Panc1 (cell line): ENCODE data around the gene SSBP3. TPM values are rescaled to one million over a fixed set of nuclear protein-coding genes. Genes with fewer than 3 reads are reported as not detected.

Experiments
- ATAC-seq: fragments of 200-7000 bp; cut with Tn5 transposase; 2 replicates; pipeline ENCODE4 v1.9.1; 2020; ENCODE audit warnings: mild to moderate bottlenecking, moderate library complexity
- BruUV-seq: library from RNA; stranded (reverse); fragments of 400-500 nt; replicated peaks from 2 replicates; lab custom pipeline; 2021; lab: Mats Ljungman, UMichigan
- CTCF ChIA-PET: fragments of 300-600 bp; sonication (Branson Sonifier 250); formaldehyde crosslinking; loops from one replicate; lab custom pipeline; 2022; ENCODE audit warnings: antibody characterized with exemption; lab: Charles Lee
- POLR2A ChIA-PET: fragments of 300-600 bp; sonication (Branson Sonifier 250); formaldehyde crosslinking; loops from one replicate; lab custom pipeline; 2022; ENCODE audit warnings: antibody characterized with exemption; lab: Charles Lee
- DNase-seq: peaks from one replicate; pipeline ENCODE4 v3.0.0-alpha.2; 2010; ENCODE audit warnings: low read depth, low spot score
- H3K27ac ChIP-seq: 2 replicates; pipeline ENCODE4 v1.5.1; 2011; ENCODE audit warnings: mild to moderate bottlenecking, low read length, inconsistent platforms
- H3K27me3 ChIP-seq: fragments of 200-500 bp; sonication (Bioruptor generic); 2 replicates; pipeline ENCODE4 v1.6.0; 2014; ENCODE audit warnings: low read length, inconsistent platforms; ENCODE audit not compliant: control insufficient read depth, insufficient read depth
- H3K36me3 ChIP-seq: fragments of 200-500 bp; sonication (Bioruptor generic); 2 replicates; pipeline ENCODE4 v1.5.1; 2014; ENCODE audit warnings: inconsistent platforms, mild to moderate bottlenecking, low read length, moderate library complexity; ENCODE audit not compliant: control insufficient read depth, insufficient read depth
- H3K4me1 ChIP-seq: 2 replicates; pipeline ENCODE4 v1.5.1; 2011; ENCODE audit warnings: inconsistent platforms, mild to moderate bottlenecking, low read length, moderate library complexity; ENCODE audit not compliant: control insufficient read depth, insufficient read depth
- H3K4me3 ChIP-seq, 2 experiments: 2 replicates each; pipeline ENCODE4 v1.5.1; 2011 to 2012; ENCODE audit warnings: low read depth in 2 of 2, low read length in 2 of 2, mild to moderate bottlenecking in 2 of 2, inconsistent platforms in 1 of 2, moderate library complexity in 1 of 2
- H3K9me3 ChIP-seq: fragments of 200-500 bp; sonication (Bioruptor generic); 2 replicates; pipeline ENCODE4 v1.5.1; 2014; ENCODE audit warnings: low read depth, mild to moderate bottlenecking, inconsistent platforms, low read length, moderate library complexity; ENCODE audit not compliant: control insufficient read depth, insufficient read depth
- POLR2AphosphoS5 ChIP-seq: IDR thresholded peaks from 2 replicates; pipeline ENCODE4 v1.6.1; 2012; ENCODE audit warnings: mild to moderate bottlenecking, low read depth, low read length, moderate library complexity
- SIN3A ChIP-seq: IDR thresholded peaks from 2 replicates; pipeline ENCODE4 v1.6.1; 2012; ENCODE audit warnings: low read depth, mild to moderate bottlenecking, low read length, moderate library complexity, borderline replicate concordance; ENCODE audit not compliant: insufficient read depth
- TCF7L2 ChIP-seq: IDR thresholded peaks from 2 replicates; pipeline ENCODE4 v1.6.1; 2011; ENCODE audit warnings: mild to moderate bottlenecking, low read depth, low read length, inconsistent platforms
- in situ Hi-C: cut with HindIII; loops from 2 replicates; pipeline ENCODE4 v1.10.0; 2016; ENCODE audit warnings: low sequenced_read_pairs, low pct_unique_long_range_greater_than_20kb
- intact Hi-C: fragments of 100-400 bp; cut with micrococcal nuclease; formaldehyde crosslinking; loops from one replicate; pipeline ENCODE4 v1.10.0; 2022; ENCODE audit not compliant: unreplicated experiment
- total RNA-seq: library from RNA; stranded (reverse); gene quantifications from one replicate; pipeline ENCODE4 v1.2.1, GENCODE V29; 2021; ENCODE audit not compliant: unreplicated experiment
- TF ChIP-seq, protein P1 (sequence below): fragments of 450-650 bp; IDR thresholded peaks from 2 replicates; pipeline ENCODE4 v1.5.1; 2017; ENCODE audit warnings: mild to moderate bottlenecking
- TF ChIP-seq, protein P2 (sequence below), 2 experiments: IDR thresholded peaks; 2 replicates each; pipeline ENCODE4 v1.6.1; 2011 to 2012; ENCODE audit warnings: low read depth in 2 of 2, control low read depth in 1 of 2, low read length in 1 of 2, mild to moderate bottlenecking in 1 of 2, moderate library complexity in 1 of 2; ENCODE audit not compliant: insufficient read depth in 1 of 2

Gene SSBP3
- total RNA-seq, 1 experiment from 2014 or later: 22.5 TPM

- no peak for ATAC-seq
- no peaks in the 10 kb centered on the region for H3K9me3 ChIP-seq
- H3K4me1 ChIP-seq: no peaks in the 10 kb centered on the region; the same call in 1 of the 2 replicates
- intact Hi-C loops (no loop called here), in situ Hi-C loops (no loop called here)
- BruUV-seq: no TSS peak
- no peaks in the 10 kb centered on the region for H3K27me3 ChIP-seq
- ChIA-PET CTCF (no interaction called here), POLR2A (no interaction called here)
- DNase-seq: no peak
- no peak for TF ChIP-seq POLR2AphosphoS5
- no peaks in the 10 kb centered on the region for H3K36me3 ChIP-seq
- no peak overlapping the region for H3K27ac ChIP-seq
- H3K4me3 ChIP-seq: no peak overlapping the region
Measured at GRCh38 chr1:54335755-54336108, 70.5 kb downstream of the SSBP3 start.

DNA sequence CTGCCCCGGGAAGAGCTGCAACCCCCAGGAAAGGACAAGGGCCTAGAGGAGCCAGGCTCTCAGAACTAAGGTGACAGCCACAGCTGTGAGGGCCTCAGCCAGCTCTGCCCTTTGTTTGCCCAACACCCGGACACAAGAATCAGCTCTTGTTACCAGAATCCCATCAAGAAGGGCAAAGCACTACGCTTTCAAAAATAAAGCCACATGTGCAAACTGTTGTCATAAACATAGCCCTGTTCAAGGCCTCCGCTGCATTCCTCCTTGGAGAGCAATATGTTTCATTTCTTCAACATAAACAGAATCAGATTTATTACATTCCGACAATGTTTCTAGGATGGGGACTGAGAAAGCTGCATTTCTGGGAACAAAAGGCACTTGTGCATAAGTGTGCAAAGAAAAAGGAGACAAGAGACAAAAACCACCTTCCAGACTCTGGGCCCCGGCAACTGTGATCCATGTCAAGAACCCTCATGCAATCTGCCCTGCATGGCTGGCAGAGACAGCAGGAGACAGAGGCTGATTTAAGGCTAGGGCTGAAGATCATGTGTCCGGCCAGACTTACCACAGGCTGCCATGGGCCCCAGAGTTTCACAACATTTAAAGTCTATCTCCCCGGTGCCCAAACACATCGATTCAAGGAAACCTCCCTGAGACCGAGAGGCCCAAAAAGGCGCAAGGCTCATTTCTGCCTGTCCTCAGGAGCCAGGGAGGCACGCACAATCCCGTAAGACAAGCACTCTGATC, 71.0 kb downstream of the SSBP3 start:
- Histone ChIP-seq H3K27me3 (no peaks in the 10 kb centered on the region), H3K4me1 (no peaks in the 10 kb centered on the region; the same call in 1 of the 2 replicates), H3K27ac (no peak overlapping the region), H3K4me3 (no peak overlapping the region), H3K36me3 (no peaks in the 10 kb centered on the region), H3K9me3 (no peaks in the 10 kb centered on the region)
- DNase-seq: no peak
- intact Hi-C loops: no loop called here
- in situ Hi-C loops: no loop called here
- ChIA-PET POLR2A (interaction anchor here (0.5 kb wide), 1 partner anchor 157 kb away, joined by 4 read pairs; no protein-coding TSS in a partner anchor), CTCF (no interaction called here)
- ATAC-seq: no peak
- no TSS peak for BruUV-seq
- TF ChIP-seq TCF7L2 (no peak), POLR2AphosphoS5 (no peak), SIN3A (no peak)
- TF ChIP-seq, protein P1, sequence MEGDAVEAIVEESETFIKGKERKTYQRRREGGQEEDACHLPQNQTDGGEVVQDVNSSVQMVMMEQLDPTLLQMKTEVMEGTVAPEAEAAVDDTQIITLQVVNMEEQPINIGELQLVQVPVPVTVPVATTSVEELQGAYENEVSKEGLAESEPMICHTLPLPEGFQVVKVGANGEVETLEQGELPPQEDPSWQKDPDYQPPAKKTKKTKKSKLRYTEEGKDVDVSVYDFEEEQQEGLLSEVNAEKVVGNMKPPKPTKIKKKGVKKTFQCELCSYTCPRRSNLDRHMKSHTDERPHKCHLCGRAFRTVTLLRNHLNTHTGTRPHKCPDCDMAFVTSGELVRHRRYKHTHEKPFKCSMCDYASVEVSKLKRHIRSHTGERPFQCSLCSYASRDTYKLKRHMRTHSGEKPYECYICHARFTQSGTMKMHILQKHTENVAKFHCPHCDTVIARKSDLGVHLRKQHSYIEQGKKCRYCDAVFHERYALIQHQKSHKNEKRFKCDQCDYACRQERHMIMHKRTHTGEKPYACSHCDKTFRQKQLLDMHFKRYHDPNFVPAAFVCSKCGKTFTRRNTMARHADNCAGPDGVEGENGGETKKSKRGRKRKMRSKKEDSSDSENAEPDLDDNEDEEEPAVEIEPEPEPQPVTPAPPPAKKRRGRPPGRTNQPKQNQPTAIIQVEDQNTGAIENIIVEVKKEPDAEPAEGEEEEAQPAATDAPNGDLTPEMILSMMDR: no peak
- TF ChIP-seq, protein P2, sequence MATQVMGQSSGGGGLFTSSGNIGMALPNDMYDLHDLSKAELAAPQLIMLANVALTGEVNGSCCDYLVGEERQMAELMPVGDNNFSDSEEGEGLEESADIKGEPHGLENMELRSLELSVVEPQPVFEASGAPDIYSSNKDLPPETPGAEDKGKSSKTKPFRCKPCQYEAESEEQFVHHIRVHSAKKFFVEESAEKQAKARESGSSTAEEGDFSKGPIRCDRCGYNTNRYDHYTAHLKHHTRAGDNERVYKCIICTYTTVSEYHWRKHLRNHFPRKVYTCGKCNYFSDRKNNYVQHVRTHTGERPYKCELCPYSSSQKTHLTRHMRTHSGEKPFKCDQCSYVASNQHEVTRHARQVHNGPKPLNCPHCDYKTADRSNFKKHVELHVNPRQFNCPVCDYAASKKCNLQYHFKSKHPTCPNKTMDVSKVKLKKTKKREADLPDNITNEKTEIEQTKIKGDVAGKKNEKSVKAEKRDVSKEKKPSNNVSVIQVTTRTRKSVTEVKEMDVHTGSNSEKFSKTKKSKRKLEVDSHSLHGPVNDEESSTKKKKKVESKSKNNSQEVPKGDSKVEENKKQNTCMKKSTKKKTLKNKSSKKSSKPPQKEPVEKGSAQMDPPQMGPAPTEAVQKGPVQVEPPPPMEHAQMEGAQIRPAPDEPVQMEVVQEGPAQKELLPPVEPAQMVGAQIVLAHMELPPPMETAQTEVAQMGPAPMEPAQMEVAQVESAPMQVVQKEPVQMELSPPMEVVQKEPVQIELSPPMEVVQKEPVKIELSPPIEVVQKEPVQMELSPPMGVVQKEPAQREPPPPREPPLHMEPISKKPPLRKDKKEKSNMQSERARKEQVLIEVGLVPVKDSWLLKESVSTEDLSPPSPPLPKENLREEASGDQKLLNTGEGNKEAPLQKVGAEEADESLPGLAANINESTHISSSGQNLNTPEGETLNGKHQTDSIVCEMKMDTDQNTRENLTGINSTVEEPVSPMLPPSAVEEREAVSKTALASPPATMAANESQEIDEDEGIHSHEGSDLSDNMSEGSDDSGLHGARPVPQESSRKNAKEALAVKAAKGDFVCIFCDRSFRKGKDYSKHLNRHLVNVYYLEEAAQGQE (IDR thresholded peaks at IDR 0.05; ENCODE audit: insufficient read depth in 1 of 2, low read depth in 2 of 2, low read length in 1 of 2): no peak
